ENCODE measurements around the gene HELZ.

DNA sequence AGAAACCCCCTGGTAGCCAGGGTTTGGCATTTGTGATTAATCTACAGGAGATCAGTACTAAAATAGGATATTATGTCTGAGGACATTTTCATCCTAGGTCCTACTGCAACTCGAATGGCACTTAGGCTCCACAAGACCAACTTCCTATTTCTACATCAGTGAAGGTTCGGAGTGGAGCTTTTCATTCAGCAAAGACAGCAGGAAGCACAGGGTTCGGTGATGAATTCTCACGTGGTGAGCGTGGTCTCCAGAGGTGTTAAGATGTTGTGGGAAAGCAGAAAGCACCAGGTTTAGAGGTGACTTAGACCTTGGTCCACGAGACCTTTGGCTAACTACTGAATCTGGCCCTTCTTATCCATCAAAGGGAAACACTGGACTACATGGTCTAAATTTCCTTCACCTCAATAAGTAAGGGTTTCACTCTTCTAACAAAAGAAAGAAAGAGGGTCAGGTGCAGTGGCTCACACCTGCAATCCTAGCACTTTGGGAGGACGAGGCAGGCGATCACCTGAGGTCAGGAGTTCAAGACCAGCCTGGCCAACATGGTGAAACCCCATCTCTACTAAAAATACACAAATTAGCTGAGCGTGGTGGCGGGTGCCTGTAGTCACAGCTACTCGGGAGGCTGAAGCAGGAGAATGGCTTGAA is 13.9 kb upstream of the HELZ start:
- TF ChIP-seq, protein P1, sequence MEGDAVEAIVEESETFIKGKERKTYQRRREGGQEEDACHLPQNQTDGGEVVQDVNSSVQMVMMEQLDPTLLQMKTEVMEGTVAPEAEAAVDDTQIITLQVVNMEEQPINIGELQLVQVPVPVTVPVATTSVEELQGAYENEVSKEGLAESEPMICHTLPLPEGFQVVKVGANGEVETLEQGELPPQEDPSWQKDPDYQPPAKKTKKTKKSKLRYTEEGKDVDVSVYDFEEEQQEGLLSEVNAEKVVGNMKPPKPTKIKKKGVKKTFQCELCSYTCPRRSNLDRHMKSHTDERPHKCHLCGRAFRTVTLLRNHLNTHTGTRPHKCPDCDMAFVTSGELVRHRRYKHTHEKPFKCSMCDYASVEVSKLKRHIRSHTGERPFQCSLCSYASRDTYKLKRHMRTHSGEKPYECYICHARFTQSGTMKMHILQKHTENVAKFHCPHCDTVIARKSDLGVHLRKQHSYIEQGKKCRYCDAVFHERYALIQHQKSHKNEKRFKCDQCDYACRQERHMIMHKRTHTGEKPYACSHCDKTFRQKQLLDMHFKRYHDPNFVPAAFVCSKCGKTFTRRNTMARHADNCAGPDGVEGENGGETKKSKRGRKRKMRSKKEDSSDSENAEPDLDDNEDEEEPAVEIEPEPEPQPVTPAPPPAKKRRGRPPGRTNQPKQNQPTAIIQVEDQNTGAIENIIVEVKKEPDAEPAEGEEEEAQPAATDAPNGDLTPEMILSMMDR (IDR thresholded peaks at IDR 0.05 in 2 of 3, conservative IDR thresholded peaks at IDR 0.05 in 1 of 3; ENCODE audit: borderline replicate concordance in 1 of 3, insufficient read depth in 1 of 3, low read depth in 2 of 3, low read length in 2 of 3): no peak
- TF ChIP-seq EZH2 (IDR thresholded peaks at IDR 0.05): no peak
- TF ChIP-seq RAD21 (IDR thresholded peaks at IDR 0.05; ENCODE audit: low read depth): no peak
- no peak for TF ChIP-seq EZH2phosphoT487 (IDR thresholded peaks at IDR 0.05; ENCODE audit: borderline replicate concordance)
